Hematopoietic multipotent progenitor cell treated with erythropoietin and hydrocortisone succinate and interleukin-3 and kit ligand, for 8 days (in vitro differentiated cells): ENCODE data around the gene SENP2.
A peak's percentile ranks its signal among the peaks of the same experiment; 100 is the strongest.
"Not testable (repeated sequence)": the region's sequence is repeated elsewhere in the genome, so short reads cannot be mapped to it uniquely, and the experiment has no call there.

Experiments used
- DNase-seq: peaks from one replicate; pipeline ENCODE4 v3.0.0-alpha.2; 2015

Gene SENP2

DNA sequence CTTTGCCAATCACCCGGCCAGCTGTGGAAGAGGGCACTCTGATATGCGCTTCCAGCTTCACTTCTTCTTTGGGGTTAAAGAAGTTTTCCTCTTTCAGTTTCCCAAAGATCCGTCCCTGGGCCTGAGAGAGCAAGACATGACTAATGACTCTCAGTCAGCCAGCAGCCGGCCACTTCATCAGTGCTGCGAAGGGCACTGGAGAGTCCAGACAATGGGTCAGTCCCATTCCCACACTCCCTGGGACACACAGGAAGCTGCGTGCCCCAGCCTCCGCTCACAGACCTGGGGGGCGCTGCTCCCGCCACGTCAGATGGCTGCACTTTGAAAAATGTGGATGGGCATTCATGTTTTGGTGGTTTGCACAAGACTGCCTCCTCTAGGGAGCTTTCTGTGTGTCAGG lies 63.3 kb downstream of the SENP2 start:
- no peak for DNase-seq

DNA sequence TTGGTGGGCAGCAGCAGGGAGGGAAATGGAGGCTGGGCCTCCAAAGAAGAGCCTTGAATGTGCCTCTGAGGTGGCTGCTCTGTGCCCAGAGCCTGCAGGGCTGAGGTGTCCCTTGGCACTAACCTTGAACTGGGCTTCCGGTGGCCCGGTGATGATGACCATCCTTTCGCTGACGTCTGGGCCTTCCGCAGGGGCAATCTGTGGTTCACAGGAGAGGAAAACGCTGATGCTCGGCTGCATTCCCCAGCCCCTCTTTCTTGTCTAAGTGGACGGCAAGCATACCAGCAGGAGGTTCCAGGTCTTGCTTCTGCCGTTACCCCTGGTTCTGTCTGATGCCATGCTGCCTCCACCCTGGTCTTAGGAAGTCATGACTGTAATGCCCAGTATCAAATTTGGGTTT lies 65.9 kb downstream of the SENP2 start:
- DNase-seq: no peak

DNA sequence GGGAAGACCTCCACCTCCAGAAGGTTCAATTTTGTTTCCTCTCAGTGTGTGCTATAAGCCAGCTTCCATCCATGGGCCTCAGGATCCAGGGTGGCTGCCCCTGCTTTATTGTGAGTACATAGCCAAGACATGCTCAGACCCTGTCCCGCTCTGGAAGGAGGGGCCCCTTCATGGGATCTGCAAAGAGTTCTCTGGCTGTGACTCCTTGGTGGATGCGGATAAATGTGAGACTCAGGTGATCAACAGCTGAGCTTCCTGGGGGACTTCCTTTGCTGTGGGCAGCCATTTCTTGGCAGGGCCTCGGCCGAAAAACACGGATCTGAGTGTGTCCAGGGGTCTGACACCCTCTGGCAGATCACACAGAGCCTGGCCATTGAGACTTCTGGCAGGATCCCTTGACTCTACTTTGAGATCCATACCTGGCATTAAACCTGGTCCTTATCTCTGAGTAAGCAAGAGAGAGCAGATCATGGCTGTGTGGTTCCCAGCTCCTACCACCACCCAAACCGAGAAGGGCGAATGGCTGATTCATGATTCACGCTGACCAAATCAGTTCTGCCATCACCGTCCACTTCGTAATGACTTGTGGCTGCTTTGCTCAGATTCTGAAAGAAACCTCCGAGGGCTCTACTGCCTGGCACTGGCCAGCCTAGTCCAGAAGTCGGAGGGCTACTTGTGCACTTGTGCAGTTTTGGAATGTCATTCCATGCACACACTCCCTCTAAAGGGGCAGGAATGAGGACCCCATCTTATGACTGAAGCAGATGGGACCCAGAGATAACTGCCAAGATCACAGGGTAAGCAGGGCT lies 68.1 kb downstream of the SENP2 start:
- DNase-seq: no peak

DNA sequence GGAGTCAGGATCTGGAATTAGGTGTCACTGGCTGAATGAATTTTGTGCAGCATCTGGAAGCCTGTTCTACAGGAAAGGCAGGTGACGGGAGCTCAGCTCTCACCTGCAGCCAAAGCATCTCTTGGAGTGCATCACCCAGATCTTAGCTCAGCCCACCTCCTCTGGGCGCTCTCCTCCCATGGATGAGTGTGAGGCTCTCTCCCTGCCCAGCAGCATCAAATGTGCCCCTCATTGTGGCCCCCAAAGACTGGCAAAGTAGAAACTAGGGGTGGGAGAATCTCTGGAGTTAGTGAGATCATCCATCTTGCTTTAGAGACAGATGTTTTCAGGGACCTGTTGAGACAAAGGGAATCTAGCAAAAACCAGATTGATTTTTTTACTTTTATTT lies 68.7 kb downstream of the SENP2 start:
- DNase-seq: no peak

DNA sequence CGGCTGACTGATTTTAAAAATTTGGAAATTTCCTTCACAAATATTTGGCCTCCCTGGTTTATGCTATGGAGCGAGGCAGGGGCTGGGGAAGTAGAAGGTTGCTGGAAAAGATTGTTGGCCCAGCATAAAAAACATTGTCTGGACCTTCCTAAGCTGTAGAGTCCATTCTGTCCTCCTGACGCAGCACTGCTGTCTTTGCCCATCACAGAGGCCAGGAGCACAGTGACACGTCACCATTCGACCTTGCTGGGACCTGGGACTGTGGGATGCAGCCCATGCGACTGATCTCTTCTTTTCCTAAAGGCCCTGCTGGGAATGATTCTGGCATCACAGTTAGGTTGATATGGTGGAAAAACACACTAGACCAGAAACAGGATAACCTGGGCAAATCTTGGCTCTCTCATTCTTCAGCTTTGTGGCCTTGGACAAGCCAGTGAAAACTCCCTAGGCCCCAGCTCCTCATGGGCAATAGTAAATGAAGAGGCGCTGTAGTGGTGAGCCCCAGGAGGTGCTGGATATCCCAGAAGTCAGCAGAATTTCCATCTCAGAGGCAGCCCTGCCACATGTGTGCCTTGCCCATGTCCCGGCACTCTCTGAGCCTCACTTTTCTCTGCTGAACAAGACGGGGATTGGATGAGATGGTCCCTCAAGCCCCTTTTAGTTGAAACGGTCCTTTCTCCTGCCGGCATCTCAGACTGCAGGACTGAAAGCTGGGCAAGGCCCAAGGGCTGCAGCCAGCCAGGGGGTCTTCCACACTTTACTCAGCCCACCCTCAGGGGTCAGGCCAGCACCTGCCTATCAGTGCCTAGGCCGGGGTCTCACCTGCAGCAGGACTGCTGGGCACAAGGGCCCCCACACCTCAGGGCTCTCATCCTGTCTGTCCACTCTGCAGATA lies 69.6 kb downstream of the SENP2 start:
- no peak for DNase-seq

DNA sequence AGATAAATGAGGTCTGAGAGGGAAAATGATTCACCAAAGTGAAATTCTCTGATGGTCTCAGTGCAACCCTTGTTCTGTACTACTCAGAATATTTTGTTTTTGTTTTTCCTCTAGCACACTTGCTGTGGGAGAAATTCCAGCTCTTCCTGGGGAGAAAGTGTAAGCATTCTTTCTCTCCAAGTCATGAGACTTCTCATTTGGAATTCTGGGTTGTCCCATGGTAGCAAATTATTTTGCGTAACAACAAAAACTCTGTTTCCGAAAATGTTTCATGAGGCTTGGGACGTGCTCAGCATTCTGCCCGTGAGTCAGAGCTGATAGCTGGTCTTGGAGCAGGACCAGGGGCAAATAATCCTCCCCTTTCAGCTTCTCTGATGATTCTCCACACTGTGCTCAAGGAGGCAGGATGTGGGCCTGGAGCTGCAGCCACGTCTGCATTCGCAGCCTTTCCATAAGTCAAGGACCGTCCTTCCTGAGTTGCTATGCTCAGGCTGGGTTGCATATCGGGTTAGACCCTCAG lies 70.3 kb downstream of the SENP2 start:
- no peak for DNase-seq

DNA sequence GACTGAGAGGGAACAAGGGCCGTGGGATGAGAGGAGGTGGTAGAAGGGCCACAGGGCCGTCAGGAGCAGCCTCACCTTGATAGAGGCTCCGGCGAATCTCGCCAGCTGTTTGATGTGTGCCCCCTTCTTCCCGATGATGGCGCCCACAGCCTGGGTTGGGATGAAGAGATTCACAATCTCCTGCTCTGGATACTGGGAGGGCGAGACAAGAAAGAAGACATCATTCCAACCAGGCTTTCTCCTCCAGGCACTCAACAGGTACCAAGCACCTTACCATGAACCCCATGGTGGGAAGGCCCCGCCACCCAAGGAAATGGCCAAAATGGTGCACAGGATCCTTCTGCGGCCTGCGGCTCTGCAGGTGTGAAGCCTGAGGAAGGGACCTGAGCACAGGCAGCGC lies 71.1 kb downstream of the SENP2 start:
- no peak for DNase-seq

DNA sequence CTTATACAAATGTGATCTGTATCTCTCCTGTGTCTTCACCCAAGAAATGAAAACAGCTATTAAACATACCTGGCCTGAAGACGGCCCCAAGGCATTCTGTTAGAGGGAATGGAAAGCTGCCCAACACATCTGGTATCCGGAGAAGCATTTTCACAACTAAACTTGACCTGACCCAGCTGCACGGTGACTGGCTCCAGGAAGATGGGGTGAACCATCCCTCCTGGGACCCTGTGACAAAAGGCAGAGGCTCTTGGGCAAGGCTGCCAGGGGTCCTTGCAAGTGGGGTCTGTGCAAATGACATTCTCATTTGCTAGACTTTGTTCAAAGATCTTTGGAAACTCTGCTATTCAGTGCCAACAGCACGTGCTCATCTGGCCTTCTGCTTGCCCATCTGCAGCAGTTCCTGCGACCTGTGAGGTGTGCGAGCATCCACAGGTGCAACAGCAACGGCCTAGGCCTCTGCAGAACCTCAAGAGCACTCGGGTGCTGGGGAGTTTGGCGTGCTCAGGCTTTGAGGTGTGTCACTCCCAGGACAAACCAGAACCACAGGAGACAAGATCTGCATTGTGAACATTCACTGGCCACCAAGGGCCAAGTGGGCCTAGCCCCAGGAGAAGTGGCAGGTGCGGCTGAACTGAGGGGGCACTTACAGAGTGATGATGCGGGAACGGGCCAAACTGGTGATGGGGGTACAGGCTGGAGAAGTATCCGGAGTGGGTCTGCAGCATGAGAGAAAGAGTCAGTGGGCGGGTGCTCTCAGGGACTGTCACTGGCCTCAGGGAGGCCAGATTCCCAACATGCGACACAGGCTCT lies 71.8 kb downstream of the SENP2 start:
- no peak for DNase-seq

DNA sequence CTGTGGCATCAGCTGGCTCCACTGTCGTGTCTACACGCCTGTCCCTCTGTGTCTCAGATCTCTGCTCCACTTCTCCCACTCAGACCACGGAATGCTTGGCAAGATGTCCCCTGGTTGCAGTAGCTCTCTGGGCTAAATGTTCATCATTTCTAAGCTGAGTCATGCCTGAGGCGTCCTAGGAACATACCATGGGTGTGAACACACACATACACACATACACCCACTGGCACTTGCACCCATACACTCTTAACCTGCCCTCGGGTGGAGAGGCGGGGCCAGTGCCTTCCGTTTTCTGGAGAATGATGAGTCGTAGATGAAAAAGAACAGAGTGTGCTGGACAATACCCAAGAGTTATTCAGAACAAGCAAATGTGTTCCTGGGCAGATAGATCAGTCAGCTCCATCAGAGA lies 72.4 kb downstream of the SENP2 start:
- DNase-seq: peak; percentile 78

DNA sequence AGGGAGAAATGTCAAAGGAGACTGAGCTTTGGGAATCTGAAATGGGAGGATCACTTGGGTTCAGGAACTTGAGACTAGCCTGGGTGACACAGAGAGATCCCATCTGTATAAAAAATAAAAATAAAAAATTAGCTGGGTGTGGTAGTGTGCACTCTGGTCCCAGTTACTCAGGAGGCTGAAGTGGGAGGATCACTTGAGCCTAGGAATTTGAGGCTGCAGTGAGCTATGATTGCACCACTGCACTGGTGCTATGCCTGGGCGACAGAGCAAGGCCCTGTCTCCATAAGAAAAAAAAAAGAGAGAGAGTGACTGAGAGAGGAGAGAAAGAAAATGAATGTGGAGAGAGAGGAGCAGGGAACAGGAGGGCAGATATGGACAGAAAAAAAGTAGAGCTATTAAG lies 72.8 kb downstream of the SENP2 start:
- DNase-seq: no peak

DNA sequence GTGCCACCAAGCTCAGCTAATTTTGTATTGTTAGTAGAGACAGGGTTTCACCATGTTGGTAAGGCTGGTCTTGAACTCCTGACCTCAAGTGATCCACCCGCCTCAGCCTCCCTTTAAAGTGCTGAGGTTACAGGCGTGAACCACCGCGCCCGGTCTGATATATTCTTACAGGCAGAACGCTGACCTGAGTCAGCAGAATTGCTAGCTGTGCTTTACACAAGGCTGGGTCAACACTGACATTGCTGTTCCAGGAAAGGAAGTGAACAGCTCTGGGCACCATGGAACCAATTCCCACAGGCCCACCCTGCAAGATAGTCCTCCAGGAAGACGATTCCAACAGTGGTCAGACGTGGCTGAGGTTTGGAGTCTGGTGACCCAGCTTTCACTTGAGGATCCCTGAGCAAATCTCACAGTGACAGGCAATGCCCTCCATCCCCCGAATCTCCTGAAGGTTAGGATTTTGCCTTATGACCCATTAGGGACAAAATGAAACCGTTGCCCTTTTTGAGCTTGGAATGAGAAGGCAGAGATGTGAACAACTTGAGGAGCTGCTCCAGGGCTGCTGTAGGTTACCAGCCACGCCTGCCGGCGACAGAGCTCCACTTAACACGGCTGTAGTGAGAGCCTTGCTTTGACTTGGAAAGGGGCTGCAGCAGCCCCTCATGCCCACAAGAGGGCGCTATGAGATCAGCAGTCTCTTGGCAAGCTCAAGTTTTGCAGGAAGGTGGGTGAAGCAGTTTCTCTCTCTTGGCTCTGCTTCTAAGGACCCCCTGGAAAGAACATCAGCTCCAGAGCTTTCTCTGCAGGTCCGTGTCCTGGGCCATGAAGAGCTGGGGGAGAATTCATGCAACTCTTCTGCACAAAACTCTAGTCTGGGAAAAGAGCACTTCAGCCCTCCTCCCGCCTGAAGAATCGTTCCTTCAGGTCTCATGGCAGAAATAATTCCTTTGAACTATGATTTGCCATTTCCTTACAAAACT lies 74.1 kb downstream of the SENP2 start:
- peak; percentile 85 for DNase-seq

DNA sequence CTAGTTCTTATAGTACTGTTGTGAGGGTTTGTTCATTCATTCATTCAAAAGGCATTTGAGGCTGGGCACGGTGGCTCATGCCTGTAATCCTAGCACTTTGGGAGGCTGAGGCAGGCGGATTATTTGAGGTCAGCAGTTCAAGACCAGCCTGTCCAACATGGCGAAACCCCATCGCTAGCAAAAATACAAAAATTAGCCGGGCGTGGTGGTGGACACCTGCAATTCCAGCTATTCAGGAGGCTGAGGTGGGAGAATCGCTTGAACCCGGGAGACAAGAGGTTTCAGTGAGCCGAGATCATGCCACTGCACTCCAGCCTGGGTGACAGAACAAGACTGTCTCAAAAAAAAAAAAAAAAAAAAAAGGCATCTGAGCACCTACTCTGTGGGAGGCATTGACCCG lies 75.2 kb downstream of the SENP2 start:
- DNase-seq: not testable (repeated sequence)

DNA sequence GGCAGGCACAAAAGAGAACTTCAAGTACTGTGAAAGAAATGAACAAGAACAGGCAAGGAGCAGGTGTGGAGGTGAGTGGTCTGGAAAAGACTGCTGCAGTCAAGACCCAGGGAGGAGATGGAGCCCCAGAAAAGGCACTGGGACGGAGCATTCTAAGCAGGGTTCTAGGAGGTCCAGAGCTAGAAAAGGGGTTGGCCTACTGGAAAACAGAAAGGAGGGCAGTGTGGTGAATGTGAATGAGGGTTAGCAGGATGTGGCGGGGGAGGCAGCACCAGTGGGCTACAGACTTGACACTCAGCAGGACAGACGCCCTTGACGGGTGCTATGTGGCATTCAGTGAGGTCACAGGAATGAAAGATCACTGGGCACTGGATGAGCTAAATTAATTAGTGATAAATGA lies 75.7 kb downstream of the SENP2 start:
- DNase-seq: no peak

DNA sequence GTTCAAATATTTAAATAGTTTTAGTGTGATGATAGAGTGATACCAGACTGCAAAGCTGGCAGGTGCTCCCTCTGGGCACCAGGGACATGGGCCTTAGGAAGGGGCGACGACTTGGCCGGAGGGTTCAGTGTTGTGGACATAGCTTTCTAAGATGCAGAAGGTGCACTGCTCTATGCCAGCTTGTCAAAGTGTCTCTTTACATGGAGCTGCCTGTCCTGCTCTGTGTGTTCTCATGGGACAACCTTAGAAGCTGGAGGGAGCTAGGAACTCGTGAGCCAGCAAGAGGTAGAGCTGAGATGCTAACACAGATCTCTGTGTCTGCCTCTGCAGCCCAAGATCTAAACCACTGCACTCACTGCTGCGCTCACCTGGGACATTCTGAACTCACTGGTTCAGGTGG lies 77.8 kb downstream of the SENP2 start:
- DNase-seq: no peak

DNA sequence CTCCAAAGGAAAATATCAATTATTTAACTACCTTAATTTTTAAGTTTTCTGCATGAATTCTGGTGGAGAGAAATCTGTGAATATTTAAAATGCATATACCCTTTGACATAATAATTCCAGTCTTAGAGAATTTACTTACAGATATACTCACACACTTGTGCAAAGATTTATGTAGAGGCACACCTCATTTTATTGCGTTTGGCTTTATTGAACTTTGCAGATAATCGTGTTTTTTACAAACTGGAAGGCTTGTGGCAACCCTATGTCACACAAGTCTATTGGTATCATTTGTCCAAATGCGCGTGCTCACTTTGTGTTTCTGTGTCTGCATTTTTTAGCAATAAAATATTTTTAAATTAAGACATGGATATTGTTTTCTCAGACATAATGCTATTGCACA lies 81.5 kb downstream of the SENP2 start:
- DNase-seq: no peak

DNA sequence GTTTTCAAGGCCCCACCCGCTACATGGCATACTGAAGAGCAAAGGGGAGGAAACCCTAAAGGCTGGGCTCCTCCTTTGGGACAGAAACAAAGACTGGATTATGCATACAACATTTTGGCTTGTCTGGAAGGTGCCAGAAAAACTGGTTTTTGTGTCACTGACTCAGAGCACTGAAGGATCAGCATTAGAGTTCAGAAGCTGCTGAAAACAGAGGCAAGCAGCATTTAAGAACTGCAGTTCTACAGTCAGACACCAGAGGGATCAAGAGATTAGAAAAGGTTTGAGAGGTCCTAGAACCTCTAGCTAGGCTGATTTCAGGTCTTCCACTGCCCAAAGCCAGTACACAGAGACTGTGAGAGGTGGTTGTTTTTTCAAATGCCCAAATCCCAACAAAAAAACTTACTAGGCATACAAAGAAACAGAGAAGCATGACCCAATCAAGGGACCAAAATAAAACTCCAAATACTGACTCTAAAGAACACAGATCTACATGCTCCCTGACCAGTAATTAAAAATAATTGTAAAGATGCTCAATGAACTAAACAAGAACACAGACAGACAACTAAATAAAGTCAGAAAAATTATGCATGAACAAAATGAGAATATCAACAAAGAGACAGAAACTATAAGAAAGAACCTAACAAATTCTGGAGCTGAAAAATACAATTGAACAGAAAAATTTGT lies 91.2 kb downstream of the SENP2 start:
- DNase-seq: peak; percentile 74

DNA sequence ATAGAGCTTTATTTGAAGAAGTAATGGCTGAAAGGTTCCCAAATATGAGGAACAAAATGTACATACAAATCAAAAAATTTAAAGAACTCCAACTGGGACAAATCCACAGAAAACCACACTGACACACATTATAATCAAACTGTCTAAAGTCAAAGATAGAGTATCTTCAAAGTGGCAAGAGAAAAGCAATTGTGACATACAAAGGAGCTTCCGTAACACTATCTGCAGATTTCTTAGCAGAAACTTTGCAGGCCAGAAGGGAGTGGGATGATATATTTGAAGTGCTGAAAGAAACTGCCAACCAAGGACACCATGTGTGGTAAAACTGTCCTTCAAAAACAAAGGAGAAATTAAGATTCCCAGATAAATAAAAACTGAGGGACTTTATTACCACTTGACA lies 91.9 kb downstream of the SENP2 start:
- no peak for DNase-seq

DNA sequence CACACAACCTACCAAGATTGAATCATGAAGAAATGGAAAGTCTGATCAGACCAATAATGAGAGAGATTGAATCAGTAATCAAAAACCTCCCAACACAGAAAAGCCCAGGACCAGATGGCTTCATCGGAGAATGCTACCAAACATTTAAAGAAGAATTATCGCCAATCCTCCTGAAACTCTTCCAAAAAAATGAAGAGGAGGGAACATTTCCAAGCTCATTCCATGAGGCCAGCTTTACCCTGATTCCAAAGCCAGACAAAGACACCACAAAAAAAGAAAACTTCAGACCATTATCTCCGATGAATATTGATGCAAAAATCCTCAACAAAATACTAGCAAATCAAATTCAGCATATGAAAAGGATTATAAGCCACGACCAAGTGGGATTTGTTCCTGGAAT lies 94.1 kb downstream of the SENP2 start:
- DNase-seq: no peak
